ENCODE results near the gene HAAO. TPM values are rescaled to one million over a fixed set of nuclear protein-coding genes. Genes with fewer than 3 reads are reported as not detected.

The HAAO gene
- total RNA-seq, 1 donor from 2014 or later = 0.93 TPM

DNA sequence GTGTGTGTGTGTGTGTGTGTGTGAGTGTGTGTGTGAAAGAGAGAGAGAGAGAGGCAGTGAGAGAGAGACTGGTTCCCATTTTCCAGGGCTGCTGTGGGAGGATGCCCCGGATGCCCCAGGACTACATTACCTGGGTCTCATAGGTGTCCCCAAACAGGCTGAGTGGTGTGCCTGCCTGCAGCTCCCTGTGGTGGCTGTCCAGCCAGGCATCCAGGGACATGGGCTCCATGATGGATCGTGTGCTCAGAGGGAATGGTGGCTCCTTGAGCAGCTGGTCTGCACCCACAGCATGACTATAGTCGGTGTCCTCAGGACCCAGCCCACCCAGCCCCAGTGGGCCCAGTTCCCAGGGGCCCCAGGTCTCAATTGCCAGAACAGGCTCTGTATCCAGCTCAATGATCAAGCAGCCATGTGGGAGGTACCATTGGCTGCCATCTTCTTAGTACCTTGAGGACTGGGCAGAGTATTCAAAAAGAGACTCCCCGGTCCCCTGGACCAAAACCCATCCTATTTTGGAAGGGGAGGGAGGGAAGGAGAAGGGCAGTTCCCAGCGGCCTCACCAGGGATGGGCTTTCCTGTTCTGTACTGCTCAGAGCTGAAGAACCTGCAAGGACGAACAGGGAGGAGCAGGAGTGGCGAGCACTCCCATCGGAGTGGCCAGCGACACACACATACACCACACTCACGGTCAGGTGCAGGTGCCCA, 22.6 kb downstream of the HAAO start:
- intact Hi-C loops (cut with micrococcal nuclease) = no loop called here

DNA sequence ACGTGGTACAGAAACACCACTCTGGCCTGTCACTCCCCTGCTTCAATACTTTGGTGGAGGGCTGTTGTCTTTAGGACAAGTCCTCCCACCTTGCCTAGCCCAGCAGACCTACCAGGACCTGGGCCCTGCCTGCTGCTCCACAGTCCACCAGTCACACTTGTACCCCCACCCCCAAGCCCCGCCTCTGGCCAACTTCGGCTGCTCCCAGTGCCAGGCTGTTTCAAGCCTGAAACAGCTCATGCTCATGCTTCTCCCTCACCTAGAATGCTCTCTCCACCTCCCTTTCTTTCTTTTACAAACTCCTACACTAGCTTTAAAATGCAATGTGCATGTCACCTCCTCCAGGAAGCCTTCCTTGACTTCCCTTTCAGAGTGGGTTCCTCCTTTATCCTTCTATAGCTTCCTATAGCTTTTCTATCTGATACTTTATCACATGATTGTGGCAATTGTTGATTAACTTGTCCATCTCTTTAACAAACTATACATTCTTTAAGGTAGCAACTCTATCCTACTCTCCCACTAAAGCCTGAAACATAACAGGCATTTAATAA, 23.6 kb downstream of the HAAO start:
- intact Hi-C loops (cut with micrococcal nuclease) = no loop called here

- intact Hi-C loops (cut with micrococcal nuclease) = no loop called here
Measured at GRCh38 chr2:42767899-42768705, 24.3 kb downstream of the HAAO start.

DNA sequence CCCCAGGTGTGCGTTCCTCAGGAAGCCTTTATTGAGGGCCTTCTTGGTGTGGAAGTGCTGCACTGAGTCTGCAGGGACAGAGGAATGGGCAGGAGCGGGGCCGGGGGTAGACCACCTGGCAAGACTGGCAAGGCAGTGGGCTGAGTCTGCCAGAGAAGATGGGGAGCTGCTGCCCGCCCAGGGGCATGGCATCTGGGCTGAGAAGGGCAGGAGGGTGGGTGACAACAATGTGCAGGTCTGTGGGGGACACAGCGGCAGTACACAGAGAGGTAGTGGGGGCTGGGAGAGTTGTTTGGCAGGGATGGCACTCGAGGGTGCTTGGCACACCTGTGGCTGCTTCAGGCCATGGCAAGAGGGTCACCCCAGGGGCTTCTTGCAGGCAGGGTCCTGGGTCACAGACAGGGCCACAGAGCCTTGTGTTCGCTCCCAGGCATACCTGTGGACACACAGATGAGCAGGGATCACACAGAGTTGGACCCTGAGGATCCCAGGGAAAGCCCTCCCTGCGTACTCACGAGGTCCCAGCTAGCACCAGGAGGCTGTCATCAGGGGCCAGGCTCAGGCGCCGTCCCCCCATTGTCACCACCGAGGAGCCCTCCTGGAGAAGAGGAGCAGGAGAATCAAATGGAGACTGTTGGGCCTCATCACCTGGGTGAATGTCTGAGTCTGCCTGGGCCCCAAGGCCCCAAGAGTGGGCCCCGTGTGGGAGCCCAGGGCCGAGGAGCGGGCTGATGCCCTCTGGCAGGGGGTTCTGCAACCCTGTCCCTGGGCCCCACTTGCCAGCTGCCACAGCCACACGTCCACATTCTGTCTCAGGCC, 25.1 kb downstream of the HAAO start:
- intact Hi-C loops (cut with micrococcal nuclease) = no loop called here

- intact Hi-C loops (cut with micrococcal nuclease) = no loop called here
Measured at GRCh38 chr2:42765686-42766085, 26.7 kb downstream of the HAAO start.

DNA sequence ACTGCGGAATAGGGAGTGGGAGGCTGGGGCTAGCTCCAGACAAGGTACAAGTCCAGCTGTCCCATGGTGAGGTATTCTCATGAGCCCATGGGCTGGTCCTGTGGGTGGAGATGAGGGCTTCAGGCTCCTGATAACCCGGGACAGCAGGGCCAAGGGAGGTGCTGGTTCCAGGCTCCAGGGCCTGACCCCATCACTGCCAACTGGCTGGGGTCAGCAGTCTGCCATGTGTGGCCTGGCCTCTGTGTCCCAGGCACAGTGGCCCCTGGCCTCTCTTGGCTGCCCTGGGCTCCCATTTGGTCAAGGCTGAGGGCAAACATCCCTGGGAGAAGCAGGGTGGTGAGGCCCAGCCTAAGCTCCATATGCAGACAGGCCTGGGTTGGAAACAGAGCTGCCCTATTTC, 27.5 kb downstream of the HAAO start:
- intact Hi-C loops (cut with micrococcal nuclease) = no loop called here

DNA sequence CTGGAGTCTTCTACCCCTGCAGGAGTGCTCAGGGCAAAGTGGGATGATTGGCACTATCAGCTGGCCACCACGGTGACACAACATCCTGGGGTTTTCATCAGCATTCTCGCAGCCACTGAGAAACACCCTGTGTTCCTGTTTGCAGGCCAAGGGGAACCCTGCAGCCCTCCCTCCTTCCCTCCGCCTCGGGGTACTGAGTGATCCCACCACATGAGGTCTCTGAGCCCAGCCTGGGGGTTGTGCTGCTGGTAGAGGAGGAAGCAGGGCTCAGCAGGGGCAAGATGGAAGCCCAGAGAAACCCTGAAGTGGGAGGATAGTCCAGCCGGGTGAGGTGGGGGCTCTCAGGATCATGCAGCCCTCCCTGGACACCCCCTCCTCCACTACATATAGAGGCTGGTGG, 28.3 kb downstream of the HAAO start, which contains the start of gene OXER1:
OXER1 (minus strand) TSS at position 40 of the 400 bp plus-strand sequence. CDS start 73 bp downstream, outside the sequence.
- intact Hi-C loops (cut with micrococcal nuclease) = no loop called here

DNA sequence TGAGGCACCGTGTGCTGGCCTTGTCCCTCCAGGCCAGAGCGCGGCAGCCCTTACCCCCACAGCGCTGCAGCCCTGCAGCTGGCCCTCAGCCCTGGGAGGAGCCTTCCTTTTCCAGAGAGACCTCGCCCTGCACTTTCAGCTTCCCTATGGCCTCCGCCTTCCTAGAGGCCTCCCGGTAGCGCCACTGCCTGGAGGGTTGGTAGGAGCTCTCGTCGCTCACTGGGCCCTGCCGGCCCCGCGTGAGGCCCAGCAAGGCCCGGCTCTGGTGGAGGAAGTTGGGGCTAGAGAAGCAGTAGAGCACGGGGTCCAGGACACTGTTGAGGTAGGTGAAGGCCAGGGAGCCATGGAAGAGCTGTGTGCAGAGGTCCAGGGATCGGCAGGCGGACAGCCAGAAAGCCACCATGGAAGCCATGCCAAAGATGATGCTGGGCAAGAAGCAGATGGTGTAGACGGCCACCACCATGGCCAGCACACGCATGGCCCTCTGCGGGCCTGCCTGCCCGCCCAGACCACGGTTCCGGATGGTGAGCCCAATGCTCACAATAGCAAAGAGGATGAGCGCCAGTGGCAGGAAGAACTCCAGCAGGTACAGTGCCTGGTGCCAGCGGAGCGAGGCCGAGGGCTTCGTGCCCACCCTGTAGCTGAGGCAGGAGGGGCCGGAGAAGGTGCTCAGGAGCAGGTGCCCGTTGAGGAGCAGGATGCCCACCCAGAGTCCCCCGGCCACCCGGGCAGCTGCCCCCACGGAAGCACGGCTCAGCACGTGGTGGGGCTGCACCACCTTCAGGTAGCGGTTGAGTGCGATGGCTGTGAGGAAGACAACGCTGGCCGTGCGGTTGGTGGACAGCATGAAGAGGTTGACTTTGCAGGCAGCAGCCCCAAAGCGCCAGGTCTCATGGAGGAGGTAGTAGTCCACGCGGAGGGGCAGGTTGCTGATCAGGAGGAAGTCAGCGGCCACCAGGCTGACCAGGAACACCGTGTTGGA, 29.3 kb downstream of the HAAO start:
- intact Hi-C loops (cut with micrococcal nuclease) = no loop called here

DNA sequence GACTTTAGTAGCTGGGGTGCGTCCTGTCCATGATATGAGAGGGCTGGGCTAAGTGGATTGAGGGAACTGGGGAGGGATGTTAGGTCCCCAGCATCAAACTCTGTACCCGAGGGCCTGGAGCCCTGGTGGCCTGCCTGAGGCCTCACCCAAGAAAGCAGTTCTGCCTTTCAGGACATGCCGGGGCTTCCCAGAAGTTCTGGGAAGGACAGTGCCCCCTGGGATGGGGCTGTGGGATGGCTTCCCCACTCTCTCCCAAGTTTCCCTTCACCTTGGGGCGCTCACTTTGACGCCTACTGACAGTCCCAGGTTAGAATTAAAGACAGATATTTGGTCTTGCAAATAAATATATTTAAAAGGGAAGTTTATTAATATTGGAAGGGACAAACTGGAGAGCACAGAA, 30.2 kb downstream of the HAAO start:
- intact Hi-C loops (cut with micrococcal nuclease) = no loop called here

GRCh38 chr2:42761554-42761953, 30.8 kb downstream of the HAAO start:
- intact Hi-C loops (cut with micrococcal nuclease) = no loop called here

DNA sequence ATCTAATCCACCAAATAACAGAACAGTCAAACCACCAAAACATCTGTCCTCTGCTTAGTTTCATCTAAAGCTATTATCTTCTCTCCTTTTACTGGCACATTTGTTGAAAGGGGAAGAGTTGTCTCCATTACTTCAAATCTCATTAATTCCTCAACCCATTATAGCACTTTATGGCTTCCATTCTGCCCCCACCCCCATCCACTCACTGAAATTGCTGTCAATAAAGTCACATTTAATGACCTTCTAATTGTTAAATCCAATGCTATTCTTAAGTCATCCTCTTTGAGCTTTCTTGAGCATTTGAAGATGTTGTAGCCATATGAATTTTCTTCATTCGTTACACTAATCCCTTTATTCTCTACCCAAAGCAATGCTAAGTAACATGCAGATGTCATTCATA, 33.6 kb downstream of the HAAO start:
- intact Hi-C loops (cut with micrococcal nuclease) = no loop called here

GRCh38 chr2:42757981-42758740, 34.2 kb downstream of the HAAO start:
- intact Hi-C loops (cut with micrococcal nuclease) = no loop called here

DNA sequence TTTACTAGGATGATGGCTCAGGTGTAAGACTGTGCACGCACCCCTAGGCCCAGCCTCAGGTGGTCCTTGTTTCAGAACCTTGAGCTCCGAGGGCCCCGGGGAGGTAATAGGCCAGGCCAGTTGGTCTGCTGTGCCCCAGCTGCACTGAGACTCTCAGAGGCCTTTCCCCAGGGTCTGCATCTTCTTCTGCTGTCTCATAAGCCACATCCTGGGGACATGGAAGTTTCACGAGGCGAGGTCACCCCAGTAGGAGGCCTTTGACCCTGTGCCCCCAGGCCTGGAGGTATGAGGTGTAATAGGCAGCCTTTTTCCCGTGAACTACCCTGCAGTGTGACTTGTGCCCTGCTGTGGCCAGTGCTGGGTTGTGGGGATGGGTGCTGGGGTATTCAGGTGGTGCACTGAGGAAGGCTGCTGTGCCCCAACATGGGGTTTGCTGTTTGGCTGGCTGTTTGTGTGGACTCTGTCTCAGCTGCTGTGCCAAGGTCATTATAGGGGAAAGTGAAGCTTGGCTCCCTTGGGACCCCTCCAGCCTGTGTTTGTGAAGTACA, 35.3 kb downstream of the HAAO start:
- intact Hi-C loops (cut with micrococcal nuclease) = no loop called here

GRCh38 chr2:42756150-42756775, 36.1 kb downstream of the HAAO start:
- intact Hi-C loops (cut with micrococcal nuclease) = no loop called here

DNA sequence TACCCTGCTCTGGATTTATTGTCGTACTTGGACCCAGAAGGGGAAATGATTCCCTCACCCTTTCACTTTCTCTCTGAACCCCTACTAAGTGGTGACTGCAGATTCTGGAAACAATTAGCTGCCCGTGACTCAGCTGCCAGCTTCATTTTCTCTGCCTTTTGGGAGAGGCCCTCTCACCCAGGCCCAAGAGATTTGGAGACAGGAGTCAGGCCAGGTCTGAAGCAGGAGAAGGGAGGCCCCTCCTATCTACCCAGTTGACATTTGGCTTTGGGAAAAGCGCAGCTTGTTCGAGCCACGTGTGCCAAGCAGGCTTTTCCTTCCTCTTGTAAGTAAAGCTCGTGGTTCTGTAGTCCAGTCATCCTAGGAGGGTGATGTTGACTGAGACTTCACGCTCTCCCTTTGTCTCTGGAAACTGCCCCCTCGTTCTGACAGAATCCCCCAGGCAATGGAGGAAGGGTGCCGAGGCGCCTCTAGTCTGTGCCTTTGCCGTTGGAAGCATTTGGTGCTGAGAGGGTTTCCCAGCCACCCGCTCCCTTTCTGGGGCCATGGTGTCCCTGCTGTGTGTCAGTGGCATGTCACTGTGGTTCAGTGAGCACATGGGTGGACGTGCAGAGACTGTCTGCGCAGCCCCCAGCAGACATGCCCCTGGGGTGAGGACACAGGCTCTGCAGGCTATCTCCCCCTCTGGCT, 37.0 kb downstream of the HAAO start:
- intact Hi-C loops (cut with micrococcal nuclease) = no loop called here

- intact Hi-C loops (cut with micrococcal nuclease) = no loop called here
Measured at GRCh38 chr2:42754776-42755140, 37.6 kb downstream of the HAAO start.

DNA sequence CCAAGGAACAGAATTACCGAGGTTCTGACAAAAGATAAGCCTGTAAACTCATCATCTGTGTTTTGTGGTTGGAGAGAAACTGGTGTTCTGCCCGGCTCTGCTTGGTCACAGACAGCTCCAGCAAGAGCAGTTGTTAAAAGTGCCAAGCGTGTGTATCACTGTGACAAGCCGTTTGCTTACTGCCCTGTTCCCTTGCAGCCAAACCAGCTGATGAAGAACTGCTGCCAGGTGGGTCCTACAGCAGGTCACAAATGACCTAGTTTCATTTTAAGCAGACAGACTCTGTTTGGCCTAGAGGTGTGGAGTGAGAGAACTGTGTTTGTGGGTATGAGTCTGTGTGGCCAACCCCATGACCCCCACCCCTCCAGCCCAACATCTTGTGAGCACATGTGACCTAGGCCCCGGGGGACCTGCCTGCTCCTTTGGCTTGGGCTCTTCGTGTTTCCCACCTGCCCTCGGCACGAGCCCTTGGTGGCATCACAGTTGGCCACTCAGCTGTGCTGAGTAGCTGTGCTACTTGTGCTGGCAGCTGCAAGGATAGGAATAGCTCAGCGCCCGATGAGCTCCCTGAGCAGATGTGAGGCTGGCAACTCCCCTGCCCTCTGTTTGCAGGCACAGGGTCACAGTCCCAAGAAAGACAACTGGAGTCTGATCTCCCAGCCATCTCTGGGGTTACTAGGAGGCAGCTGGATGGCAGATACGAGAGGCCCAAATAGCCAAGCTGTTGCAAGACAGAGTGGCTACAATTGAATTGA, 38.2 kb downstream of the HAAO start:
- intact Hi-C loops (cut with micrococcal nuclease) = no loop called here

All from T-helper 1 cell treated with Interleukin-12 subunit alpha and Interleukin-12 subunit beta and Interleukin-4 antibody, amounts not matched to agents 30 ng/mL and 1 ng/mL, for 36 hours (primary cell).